Small intestine (tissue), 4 donors: Measurements from ENCODE around the gene VANGL1. TPM values are rescaled to one million over a fixed set of nuclear protein-coding genes. Genes with fewer than 3 reads are reported as not detected.

ENCODE experiments used
- polyA plus RNA-seq, 4 donors: library from polyadenylated mRNA; stranded (reverse) in 3 of 4; unstranded in 1 of 4; fragments of 200-250 nt in 3 of 4; fragments of 120-200 nt in 1 of 4; gene quantifications; one replicate each; pipeline versions ENCODE4 v1.2.1 to v1.2.3, GENCODE V29; 2013
- donor health status: healthy with polysubstance abuse.
- donor health status: Bipolar disorder and iron deficiency.
- donor health status: healthy.

VANGL1 gene
- polyA plus RNA-seq, 4 donors: 0.54 to 7.4 (median 2.8) TPM

Other genes with a start within 250 kb of the VANGL1 start
- 1 to 10 TPM in 3 of 4 donors, under 1 TPM in 1; 0.22 to 5.9 (median 1.9) TPM for gene CASQ2, start 126.7 kb downstream of the VANGL1 start, polyA plus RNA-seq
- gene NHLH2, start 199.2 kb downstream of the VANGL1 start, polyA plus RNA-seq: not detected